ENCODE results near the gene CWH43. TPM values are rescaled to one million over a fixed set of nuclear protein-coding genes. Genes with fewer than 3 reads are reported as not detected.

The CWH43 gene
- polyA plus RNA-seq, 4 donors: not detected

Other genes with a start within 250 kb of the CWH43 start
- gene FRYL, start 206.0 kb upstream of the CWH43 start, polyA plus RNA-seq: 10 to 100 TPM; 17.0 to 78.4 (median 21.4) TPM
- gene OCIAD1, start 155.2 kb upstream of the CWH43 start, polyA plus RNA-seq: 100 to 1,000 TPM in 3 of 4 donors, 10 to 100 TPM in 1; 94.0 to 205 (median 124) TPM
- 100 to 1,000 TPM in 3 of 4 donors, 10 to 100 TPM in 1; 90.5 to 223 (median 166) TPM for gene OCIAD2, start 79.5 kb upstream of the CWH43 start, polyA plus RNA-seq